Spleen (tissue), 7 donors: ENCODE results near the gene PRDM16.

Experiments
- CTCF ChIP-seq, 11 experiments: fragments of 200-600 bp in 7 of 11; fragments of 450-650 bp in 4 of 11; sonication (generic) in 4 of 11; IDR thresholded peaks in 8 of 11; conservative IDR thresholded peaks in 3 of 11; 1 replicate in 7 of 11; 2 replicates in 4 of 11; pipeline versions ENCODE4 v1.4.0 to v1.8.0; 2016 to 2021; ENCODE audit warnings: antibody characterized with exemption in 11 of 11, inconsistent platforms in 4 of 11, mild to moderate bottlenecking in 1 of 11
- POLR2AphosphoS5 ChIP-seq, 3 donors: sonication (generic); formaldehyde crosslinking; IDR thresholded peaks; one replicate each; pipeline ENCODE4 v1.5.1; 2017; ENCODE audit warnings: antibody characterized with exemption in 3 of 3
- donor health status: DM: no; HTN: no; CAD: no; lungs with moderate emphysema.
- donor health status: DM: no; HTN: no; CAD: no.
- donor health status: DM: no; HTN: no; CAD: no.

GRCh38 chr1:3101124-3101939 is 32.3 kb downstream of the PRDM16 start:
- no peak for TF ChIP-seq POLR2AphosphoS5 (IDR thresholded peaks at IDR 0.05)
- no peak for TF ChIP-seq CTCF (IDR thresholded peaks at IDR 0.05 in 8 of 11, conservative IDR thresholded peaks at IDR 0.05 in 3 of 11)
